Progenitor cell of endocrine pancreas (in vitro differentiated cells): ENCODE measurements around the gene CEP44. TPM values are rescaled to one million over a fixed set of nuclear protein-coding genes. Genes with fewer than 3 reads are reported as not detected.
A peak's percentile ranks its signal among the peaks of the same experiment; 100 is the strongest.
"Not testable (repeated sequence)": the region's sequence is repeated elsewhere in the genome, so short reads cannot be mapped to it uniquely, and the experiment has no call there.

ENCODE experiments used
- DNase-seq: peaks from one replicate; pipeline ENCODE4 v3.0.0; 2021; ENCODE audit warnings: low spot score; ENCODE audit not compliant: unreplicated experiment
- H3K27ac Mint-ChIP-seq: 2 replicates; pipeline ENCODE4 v1.8.0; 2021; ENCODE audit warnings: mild to moderate bottlenecking, moderate library complexity, mixed read lengths
- H3K27me3 Mint-ChIP-seq: 2 replicates; pipeline ENCODE4 v1.8.0; 2021; ENCODE audit warnings: mixed read lengths
- H3K36me3 Mint-ChIP-seq: 2 replicates; pipeline ENCODE4 v1.8.0; 2022; ENCODE audit warnings: mixed read lengths; ENCODE audit not compliant: insufficient read depth
- H3K4me1 Mint-ChIP-seq: 2 replicates; pipeline ENCODE4 v1.8.0; 2021; ENCODE audit warnings: low read depth, mixed read lengths
- H3K4me3 Mint-ChIP-seq: 2 replicates; pipeline ENCODE4 v1.8.0; 2021; ENCODE audit warnings: low read depth, mild to moderate bottlenecking, moderate library complexity, mixed read lengths
- H3K9me3 Mint-ChIP-seq: 2 replicates; pipeline ENCODE4 v1.8.0; 2021; ENCODE audit warnings: low read depth, mixed read lengths
- CTCF ChIP-seq: fragments of 200-600 bp; sonication (generic); IDR thresholded peaks from one replicate; pipeline ENCODE4 v1.5.0; 2021; ENCODE audit warnings: antibody characterized with exemption, mild to moderate bottlenecking; ENCODE audit not compliant: unreplicated experiment
- total RNA-seq: library from RNA; stranded (reverse); gene quantifications from 2 replicates; pipeline ENCODE4 v1.2.1, GENCODE V29; 2021

CEP44 gene
- total RNA-seq, 1 donor from 2014 or later, result 16.1 TPM

GRCh38 chr4:174362340-174362739 lies 78.6 kb downstream of the CEP44 start:
- no peak overlapping the region for H3K4me3 Mint-ChIP-seq
- no peak for TF ChIP-seq CTCF

GRCh38 chr4:174363782-174364181 lies 80.1 kb downstream of the CEP44 start:
- not testable (repeated sequence) for H3K4me1 Mint-ChIP-seq, H3K27me3 Mint-ChIP-seq, H3K27ac Mint-ChIP-seq, DNase-seq, H3K4me3 Mint-ChIP-seq, H3K36me3 Mint-ChIP-seq, H3K9me3 Mint-ChIP-seq

More at GRCh38 chr4:174362340-174362739, 78.6 kb downstream of the CEP44 start:
- H3K27ac Mint-ChIP-seq, result no peak overlapping the region
- DNase-seq, result no peak
- H3K36me3 Mint-ChIP-seq, result no peaks in the 10 kb centered on the region
- peaks cover 3% of the 10 kb centered on the region for H3K9me3 Mint-ChIP-seq
- peaks cover 2% of the 10 kb centered on the region for H3K4me1 Mint-ChIP-seq
- H3K27me3 Mint-ChIP-seq, result no peaks in the 10 kb centered on the region

GRCh38 chr4:174365018-174365587 lies 81.4 kb downstream of the CEP44 start:
- Mint-ChIP-seq H3K36me3 (no peaks in the 10 kb centered on the region), H3K4me1 (no peaks in the 10 kb centered on the region), H3K4me3 (no peak overlapping the region), H3K27ac (no peak overlapping the region), H3K9me3 (peaks cover 2% of the 10 kb centered on the region), H3K27me3 (no peaks in the 10 kb centered on the region)
- TF ChIP-seq CTCF, result peak; percentile 75
- DNase-seq, result no peak

- H3K4me1 Mint-ChIP-seq, result no peaks in the 10 kb centered on the region
- peaks cover 2% of the 10 kb centered on the region for H3K9me3 Mint-ChIP-seq
- H3K4me3 Mint-ChIP-seq, result no peak overlapping the region
- no peak for TF ChIP-seq CTCF
- DNase-seq, result no peak
- H3K27ac Mint-ChIP-seq, result no peak overlapping the region
- H3K36me3 Mint-ChIP-seq, result no peaks in the 10 kb centered on the region
- H3K27me3 Mint-ChIP-seq, result no peaks in the 10 kb centered on the region
Observed at GRCh38 chr4:174369985-174370384, 86.3 kb downstream of the CEP44 start.

GRCh38 chr4:174373821-174374220 lies 90.1 kb downstream of the CEP44 start:
- Mint-ChIP-seq H3K4me3 (no peak overlapping the region), H3K27me3 (no peaks in the 10 kb centered on the region), H3K4me1 (peaks cover 4% of the 10 kb centered on the region), H3K36me3 (no peaks in the 10 kb centered on the region), H3K9me3 (no peaks in the 10 kb centered on the region), H3K27ac (no peak overlapping the region)
- TF ChIP-seq CTCF, result no peak
- DNase-seq, result no peak

GRCh38 chr4:174375422-174375821 lies 91.7 kb downstream of the CEP44 start:
- H3K9me3 Mint-ChIP-seq, result no peaks in the 10 kb centered on the region
- no peaks in the 10 kb centered on the region for H3K27me3 Mint-ChIP-seq
- TF ChIP-seq CTCF, result no peak
- no peak overlapping the region for H3K27ac Mint-ChIP-seq
- H3K4me1 Mint-ChIP-seq, result peaks cover 8% of the 10 kb centered on the region
- H3K36me3 Mint-ChIP-seq, result no peaks in the 10 kb centered on the region
- no peak for DNase-seq
- no peak overlapping the region for H3K4me3 Mint-ChIP-seq
